Measurements from ENCODE around the gene PTAFR.
A peak's percentile ranks its signal among the peaks of the same experiment; 100 is the strongest.

PTAFR gene

GRCh38 chr1:28126783-28127490, 49.6 kb downstream of the PTAFR start:
- Mint-ChIP-seq H3K27me3 (peaks cover 29% of the 10 kb centered on the region), H3K4me1 (peaks cover 7% of the 10 kb centered on the region), H3K4me3 (no peak overlapping the region), H3K36me3 (ENCODE audit: low read depth) (no peaks in the 10 kb centered on the region), H3K27ac (no peak overlapping the region), H3K9me3 (no peaks in the 10 kb centered on the region)
- ATAC-seq (no peak), DNase-seq (no peak)

GRCh38 chr1:28126212-28126611, 50.3 kb downstream of the PTAFR start:
- no peak for DNase-seq
- peaks cover 7% of the 10 kb centered on the region for H3K4me1 Mint-ChIP-seq
- no peak overlapping the region for H3K27ac Mint-ChIP-seq
- no peaks in the 10 kb centered on the region for H3K9me3 Mint-ChIP-seq
- no peaks in the 10 kb centered on the region for H3K36me3 Mint-ChIP-seq (ENCODE audit: low read depth)
- ATAC-seq, result no peak
- H3K4me3 Mint-ChIP-seq, result no peak overlapping the region
- peaks cover 29% of the 10 kb centered on the region for H3K27me3 Mint-ChIP-seq

GRCh38 chr1:28123461-28123961, 53.0 kb downstream of the PTAFR start:
- ATAC-seq, result no peak
- Mint-ChIP-seq H3K27ac (no peak overlapping the region), H3K9me3 (no peaks in the 10 kb centered on the region), H3K27me3 (peaks cover 30% of the 10 kb centered on the region), H3K36me3 (ENCODE audit: low read depth) (no peaks in the 10 kb centered on the region), H3K4me1 (peaks cover 14% of the 10 kb centered on the region), H3K4me3 (no peak overlapping the region)
- DNase-seq, result no peak

- no peak for ATAC-seq
- H3K27me3 Mint-ChIP-seq, result peaks cover 24% of the 10 kb centered on the region
- H3K27ac Mint-ChIP-seq, result no peak overlapping the region
- peaks cover 9% of the 10 kb centered on the region for H3K4me1 Mint-ChIP-seq
- DNase-seq, result no peak
- no peak overlapping the region for H3K4me3 Mint-ChIP-seq
- no peaks in the 10 kb centered on the region for H3K36me3 Mint-ChIP-seq (ENCODE audit: low read depth)
- H3K9me3 Mint-ChIP-seq, result no peaks in the 10 kb centered on the region
Measured at GRCh38 chr1:28122183-28122582, 54.3 kb downstream of the PTAFR start.

GRCh38 chr1:28119556-28119955, 56.9 kb downstream of the PTAFR start:
- Mint-ChIP-seq H3K9me3 (no peaks in the 10 kb centered on the region), H3K27ac (no peak overlapping the region), H3K36me3 (ENCODE audit: low read depth) (no peaks in the 10 kb centered on the region), H3K27me3 (peaks cover 9% of the 10 kb centered on the region), H3K4me1 (peaks cover 21% of the 10 kb centered on the region), H3K4me3 (no peak overlapping the region)
- ATAC-seq, result no peak
- no peak for DNase-seq

- Mint-ChIP-seq H3K4me1 (peaks cover 25% of the 10 kb centered on the region), H3K4me3 (no peak overlapping the region), H3K9me3 (no peaks in the 10 kb centered on the region), H3K27me3 (peaks cover 9% of the 10 kb centered on the region), H3K36me3 (ENCODE audit: low read depth) (no peaks in the 10 kb centered on the region), H3K27ac (no peak overlapping the region)
- ATAC-seq, result no peak
- no peak for DNase-seq
Measured at GRCh38 chr1:28118640-28119307, 57.7 kb downstream of the PTAFR start.

GRCh38 chr1:28115267-28115666, 61.2 kb downstream of the PTAFR start:
- no peaks in the 10 kb centered on the region for H3K9me3 Mint-ChIP-seq
- H3K27me3 Mint-ChIP-seq, result peaks cover 6% of the 10 kb centered on the region
- no peaks in the 10 kb centered on the region for H3K36me3 Mint-ChIP-seq (ENCODE audit: low read depth)
- H3K4me3 Mint-ChIP-seq, result no peak overlapping the region
- DNase-seq, result peak; percentile 60
- peak; percentile 62 for ATAC-seq
- H3K27ac Mint-ChIP-seq, result peak overlapping the region; percentile 52
- peaks cover 47% of the 10 kb centered on the region for H3K4me1 Mint-ChIP-seq

GRCh38 chr1:28114844-28115243, 61.6 kb downstream of the PTAFR start:
- Mint-ChIP-seq H3K4me3 (no peak overlapping the region), H3K27me3 (peaks cover 6% of the 10 kb centered on the region), H3K36me3 (ENCODE audit: low read depth) (no peaks in the 10 kb centered on the region), H3K27ac (peak overlapping the region; percentile 52), H3K9me3 (no peaks in the 10 kb centered on the region), H3K4me1 (peaks cover 47% of the 10 kb centered on the region)
- ATAC-seq (no peak), DNase-seq (no peak)

GRCh38 chr1:28113242-28113572, 63.3 kb downstream of the PTAFR start:
- Mint-ChIP-seq H3K36me3 (ENCODE audit: low read depth) (no peaks in the 10 kb centered on the region), H3K9me3 (no peaks in the 10 kb centered on the region), H3K4me3 (no peak overlapping the region), H3K27ac (no peak overlapping the region), H3K27me3 (no peaks in the 10 kb centered on the region), H3K4me1 (peaks cover 40% of the 10 kb centered on the region)
- ATAC-seq (no peak), DNase-seq (no peak)

- H3K9me3 Mint-ChIP-seq, result no peaks in the 10 kb centered on the region
- DNase-seq, result no peak
- no peak overlapping the region for H3K27ac Mint-ChIP-seq
- H3K4me1 Mint-ChIP-seq, result peaks cover 40% of the 10 kb centered on the region
- H3K4me3 Mint-ChIP-seq, result no peak overlapping the region
- no peaks in the 10 kb centered on the region for H3K27me3 Mint-ChIP-seq
- peak; percentile 38 for ATAC-seq
- H3K36me3 Mint-ChIP-seq (ENCODE audit: low read depth), result no peaks in the 10 kb centered on the region
Measured at GRCh38 chr1:28112388-28113241, 63.9 kb downstream of the PTAFR start.

- ATAC-seq (peak; percentile 49), DNase-seq (no peak)
- H3K4me3 Mint-ChIP-seq, result no peak overlapping the region
- no peak overlapping the region for H3K27ac Mint-ChIP-seq
- no peaks in the 10 kb centered on the region for H3K9me3 Mint-ChIP-seq
- H3K36me3 Mint-ChIP-seq (ENCODE audit: low read depth), result no peaks in the 10 kb centered on the region
- peaks cover 37% of the 10 kb centered on the region for H3K4me1 Mint-ChIP-seq
- no peaks in the 10 kb centered on the region for H3K27me3 Mint-ChIP-seq
Measured at GRCh38 chr1:28111157-28111556, 65.3 kb downstream of the PTAFR start.

- Mint-ChIP-seq H3K36me3 (ENCODE audit: low read depth) (no peaks in the 10 kb centered on the region), H3K4me1 (peaks cover 36% of the 10 kb centered on the region), H3K27ac (no peak overlapping the region), H3K4me3 (no peak overlapping the region), H3K27me3 (no peaks in the 10 kb centered on the region), H3K9me3 (no peaks in the 10 kb centered on the region)
- ATAC-seq (no peak), DNase-seq (no peak)
Measured at GRCh38 chr1:28110555-28110954, 65.9 kb downstream of the PTAFR start.

- Mint-ChIP-seq H3K36me3 (ENCODE audit: low read depth) (no peaks in the 10 kb centered on the region), H3K27ac (no peak overlapping the region), H3K9me3 (no peaks in the 10 kb centered on the region), H3K4me1 (peaks cover 27% of the 10 kb centered on the region), H3K4me3 (no peak overlapping the region), H3K27me3 (no peaks in the 10 kb centered on the region)
- no peak for ATAC-seq
- DNase-seq, result no peak
Measured at GRCh38 chr1:28109639-28110038, 66.9 kb downstream of the PTAFR start.

GRCh38 chr1:28108001-28108400, 68.5 kb downstream of the PTAFR start:
- H3K27ac Mint-ChIP-seq, result no peak overlapping the region
- H3K4me3 Mint-ChIP-seq, result no peak overlapping the region
- H3K36me3 Mint-ChIP-seq (ENCODE audit: low read depth), result no peaks in the 10 kb centered on the region
- H3K9me3 Mint-ChIP-seq, result no peaks in the 10 kb centered on the region
- no peaks in the 10 kb centered on the region for H3K27me3 Mint-ChIP-seq
- no peak for ATAC-seq
- H3K4me1 Mint-ChIP-seq, result peaks cover 20% of the 10 kb centered on the region
- DNase-seq, result no peak
